Sigmoid colon (tissue), 7 donors: Measurements from ENCODE around the gene PLXNA1. TPM values are rescaled to one million over a fixed set of nuclear protein-coding genes. Genes with fewer than 3 reads are reported as not detected.

Experiments
- DNase-seq: peaks from one replicate; pipeline ENCODE4 v3.0.0-alpha.2; 2019
- H3K27ac ChIP-seq, 4 donors: fragments of 200-600 bp; sonication (generic); one replicate each; pipeline ENCODE4 v1.5.1; 2016 to 2019; ENCODE audit warnings: mild to moderate bottlenecking in 1 of 4
- H3K27me3 ChIP-seq, 3 donors: fragments of 200-600 bp; sonication (generic); one replicate each; pipeline ENCODE4 v1.5.1; 2019; ENCODE audit warnings: mild to moderate bottlenecking in 1 of 3
- H3K36me3 ChIP-seq, 4 donors: fragments of 200-600 bp; sonication (generic); one replicate each; pipeline ENCODE4 v1.5.1; 2016 to 2019
- H3K4me1 ChIP-seq, 4 donors: fragments of 200-600 bp; sonication (generic); one replicate each; pipeline ENCODE4 v1.5.1; 2017 to 2019
- H3K4me3 ChIP-seq, 4 donors: fragments of 200-600 bp; sonication (generic); one replicate each; pipeline ENCODE4 v1.5.1; 2017 to 2019; ENCODE audit warnings: mild to moderate bottlenecking in 2 of 4, moderate library complexity in 1 of 4
- H3K9me3 ChIP-seq, 4 donors: fragments of 200-600 bp in 3 of 4; sonication (generic) in 3 of 4; one replicate each; pipeline versions ENCODE4 v1.5.1 to v1.6.1; 2013 to 2019
- CTCF ChIP-seq, 4 experiments: fragments of 450-650 bp in 3 of 4; fragments of 200-600 bp in 1 of 4; IDR thresholded peaks; one replicate each; pipeline ENCODE4 v1.5.1; 2016 to 2019; ENCODE audit warnings: antibody characterized with exemption in 4 of 4, mild to moderate bottlenecking in 3 of 4, moderate library complexity in 2 of 4
- EP300 ChIP-seq, 4 donors: sonication (generic); formaldehyde crosslinking; IDR thresholded peaks; one replicate each; pipeline ENCODE4 v1.6.1; 2017; ENCODE audit warnings: antibody characterized with exemption in 4 of 4
- POLR2A ChIP-seq, 2 donors: fragments of 450-650 bp; IDR thresholded peaks; one replicate each; pipeline ENCODE4 v1.6.1; 2016; ENCODE audit warnings: antibody characterized with exemption in 2 of 2, mild to moderate bottlenecking in 2 of 2, moderate library complexity in 2 of 2
- POLR2AphosphoS5 ChIP-seq, 4 donors: sonication (generic); formaldehyde crosslinking; IDR thresholded peaks; one replicate each; pipeline ENCODE4 v1.6.1; 2017; ENCODE audit warnings: antibody characterized with exemption in 4 of 4
- WGBS, 2 donors: extraction: QIAGEN DNeasy Blood & Tissue Kit; methylation state at CpG; one replicate each; pipeline ENCODE4 v1.1.7; 2013; 5-methylcytosine and 5-hydroxymethylcytosine counted together
- intact Hi-C: fragments of 100-400 bp; cut with DNase I; formaldehyde crosslinking; loops from one replicate; pipeline ENCODE4 v1.15.1; 2023
- polyA plus RNA-seq, 3 donors: library from polyadenylated mRNA; stranded (reverse); fragments of 200-250 nt; gene quantifications; one replicate each; pipeline ENCODE4 v1.2.3, GENCODE V29; 2013
- total RNA-seq, 4 donors: library from RNA; depleted of rRNA; stranded (reverse); fragments of >200 nt; gene quantifications; one replicate each; pipeline ENCODE4 v1.1.0, GENCODE V29; 2016
- donor health status: healthy with polysubstance abuse.
- donor health status: Bipolar disorder and iron deficiency.
- donor health status: healthy.

Gene PLXNA1
- total and polyA plus RNA-seq, 7 donors: 0.60 to 29.6 (median 8.2) TPM

GRCh38 chr3:126961191-126961790 is 21.6 kb upstream of the PLXNA1 start:
- WGBS, 2 donors: 47 to 61% methylated on average over 8 of the region's 8 CpGs
- peak; percentile 80 for DNase-seq

GRCh38 chr3:126961791-126962461 is 21.0 kb upstream of the PLXNA1 start:
- peak overlapping the region in 1 of 4 donors; percentile 20 for H3K27ac ChIP-seq
- TF ChIP-seq EP300 (IDR thresholded peaks at IDR 0.05): no peak

More at GRCh38 chr3:126961191-126961790, 21.6 kb upstream of the PLXNA1 start:
- intact Hi-C loops: no loop called here
- Histone ChIP-seq H3K36me3 (no peaks in the 10 kb centered on the region), H3K4me3 (no peak overlapping the region), H3K4me1 (peaks cover 0 to 11% (median 2%) of the 10 kb centered on the region in 4 donors), H3K27me3 (peaks cover 0 to 4% (median 0%) of the 10 kb centered on the region in 3 donors), H3K9me3 (no peaks in the 10 kb centered on the region), H3K27ac (peak overlapping the region in 1 of 4 donors; percentile 42)
- TF ChIP-seq CTCF (IDR thresholded peaks at IDR 0.05): no peak
- no peak for TF ChIP-seq EP300 (IDR thresholded peaks at IDR 0.05)
- no peak for TF ChIP-seq POLR2A (IDR thresholded peaks at IDR 0.05)
- no peak for TF ChIP-seq POLR2AphosphoS5 (IDR thresholded peaks at IDR 0.05)

GRCh38 chr3:126962756-126963155 is 20.2 kb upstream of the PLXNA1 start:
- TF ChIP-seq POLR2A (IDR thresholded peaks at IDR 0.05) (no peak), EP300 (IDR thresholded peaks at IDR 0.05) (no peak), POLR2AphosphoS5 (IDR thresholded peaks at IDR 0.05) (no peak), CTCF (IDR thresholded peaks at IDR 0.05) (no peak)
- WGBS, 2 donors: 93 to 96% methylated on average over 8 of the region's 8 CpGs
- Histone ChIP-seq H3K4me1 (peaks cover 0 to 11% (median 2%) of the 10 kb centered on the region in 4 donors), H3K27me3 (peaks cover 0 to 6% (median 0%) of the 10 kb centered on the region in 3 donors), H3K36me3 (no peaks in the 10 kb centered on the region), H3K9me3 (no peaks in the 10 kb centered on the region), H3K4me3 (no peak overlapping the region), H3K27ac (no peak overlapping the region)
- peak; percentile 52 for DNase-seq
- intact Hi-C loops: no loop called here

More at GRCh38 chr3:126961791-126962461, 21.0 kb upstream of the PLXNA1 start:
- 81 to 82% methylated on average over 11 of the region's 11 CpGs for WGBS, 2 donors
- Histone ChIP-seq H3K4me1 (peaks cover 0 to 11% (median 2%) of the 10 kb centered on the region in 4 donors), H3K36me3 (no peaks in the 10 kb centered on the region), H3K4me3 (no peak overlapping the region), H3K27me3 (peaks cover 0 to 6% (median 0%) of the 10 kb centered on the region in 3 donors), H3K9me3 (no peaks in the 10 kb centered on the region)
- peak; percentile 68 for DNase-seq
- intact Hi-C loops: no loop called here

GRCh38 chr3:126963261-126964190 is 19.4 kb upstream of the PLXNA1 start:
- Histone ChIP-seq H3K27ac (no peak overlapping the region), H3K4me3 (no peak overlapping the region), H3K9me3 (no peaks in the 10 kb centered on the region), H3K27me3 (peaks cover 0 to 6% (median 0%) of the 10 kb centered on the region in 3 donors), H3K36me3 (no peaks in the 10 kb centered on the region), H3K4me1 (peaks cover 0 to 11% (median 2%) of the 10 kb centered on the region in 4 donors)
- no peak for TF ChIP-seq POLR2AphosphoS5 (IDR thresholded peaks at IDR 0.05)
- no peak for TF ChIP-seq POLR2A (IDR thresholded peaks at IDR 0.05)
- no peak for TF ChIP-seq EP300 (IDR thresholded peaks at IDR 0.05)
- no peak for TF ChIP-seq CTCF (IDR thresholded peaks at IDR 0.05)
- peak; percentile 47 for DNase-seq
- WGBS, 2 donors: 80 to 88% methylated on average over 7 of the region's 7 CpGs
- intact Hi-C loops: no loop called here
